NT2/D1 (cell line): Measurements from ENCODE around the gene ARHGAP35.

Source experiments
- SUZ12 ChIP-seq: IDR thresholded peaks from 2 replicates; pipeline ENCODE4 v1.6.1; 2011; ENCODE audit not compliant: insufficient read length, insufficient read depth; ENCODE audit errors: extremely low read depth
- YY1 ChIP-seq: IDR thresholded peaks from 2 replicates; pipeline ENCODE4 v1.6.1; 2011; ENCODE audit not compliant: insufficient read length, insufficient read depth
- ZNF274 ChIP-seq: IDR thresholded peaks from 2 replicates; pipeline ENCODE4 v1.6.1; 2011; ENCODE audit warnings: mild to moderate bottlenecking, low read depth, low read length

DNA sequence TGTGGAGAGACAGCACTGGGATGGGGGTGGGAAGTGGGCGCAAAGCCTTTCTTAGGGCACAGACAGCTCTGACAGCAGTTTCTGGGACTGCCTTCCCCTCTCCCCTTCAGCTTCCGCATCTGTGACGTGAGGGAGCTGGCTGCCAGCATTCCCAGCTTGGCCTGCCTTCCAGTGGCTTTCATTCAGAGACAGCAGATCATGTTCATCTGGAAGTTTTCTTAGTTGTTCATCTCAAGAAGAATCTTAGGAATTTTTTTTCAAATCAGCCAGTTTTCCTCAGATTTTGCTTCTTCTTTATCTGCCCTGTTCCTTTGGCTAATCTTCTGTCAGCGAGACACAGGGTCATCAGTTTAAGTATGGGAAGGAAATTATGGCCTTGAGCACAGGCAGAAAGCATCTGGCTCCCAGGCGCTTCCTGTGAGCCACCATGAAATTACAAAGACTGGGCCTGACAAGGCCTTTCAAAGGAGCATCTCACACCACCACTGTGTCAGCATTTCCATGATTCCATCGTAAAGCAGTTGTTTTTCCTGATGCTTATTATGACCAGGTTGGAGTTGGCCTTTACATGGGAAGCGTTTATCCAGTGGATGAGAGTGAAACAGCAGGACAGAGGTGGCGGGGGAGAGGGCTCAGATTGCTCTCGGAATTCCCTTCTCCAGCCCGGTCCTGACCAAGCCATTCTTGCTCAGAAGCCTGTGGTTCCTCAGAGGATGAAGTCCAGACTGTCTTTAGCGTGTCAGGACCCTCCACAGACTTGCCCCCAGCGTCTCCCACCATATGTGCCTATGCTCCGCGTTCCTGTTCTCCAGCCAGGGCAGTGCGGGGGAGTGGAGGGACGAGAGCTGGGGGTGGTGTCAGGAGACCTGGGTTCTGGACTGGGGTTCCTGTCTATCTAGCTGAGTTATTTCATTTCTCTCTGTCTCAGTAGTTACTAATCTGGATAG lies 43.6 kb downstream of the ARHGAP35 start:
- TF ChIP-seq ZNF274: no peak
- no peak for TF ChIP-seq YY1
- TF ChIP-seq SUZ12: no peak
